Nephron (organoid): ENCODE results near the gene FUT7.

Experiments used
- H3K27ac Mint-ChIP-seq, 3 experiments: 2 replicates each; pipeline ENCODE4 v1.8.0; 2020; ENCODE audit warnings: mixed read lengths in 3 of 3, mild to moderate bottlenecking in 2 of 3, moderate library complexity in 1 of 3
- H3K27me3 Mint-ChIP-seq: 2 replicates; pipeline ENCODE4 v1.8.0; 2021; ENCODE audit warnings: low read depth, mild to moderate bottlenecking, moderate library complexity, mixed read lengths
- H3K36me3 Mint-ChIP-seq: 2 replicates; pipeline ENCODE4 v1.8.0; 2020; ENCODE audit warnings: low read depth, mixed read lengths
- H3K4me1 Mint-ChIP-seq: 2 replicates; pipeline ENCODE4 v1.8.0; 2020; ENCODE audit warnings: mixed read lengths
- H3K4me3 Mint-ChIP-seq, 3 experiments: 2 replicates each; pipeline ENCODE4 v1.8.0; 2020; ENCODE audit warnings: mild to moderate bottlenecking in 3 of 3, mixed read lengths in 3 of 3, moderate library complexity in 2 of 3
- H3K9me3 Mint-ChIP-seq: 2 replicates; pipeline ENCODE4 v1.8.0; 2020; ENCODE audit warnings: mixed read lengths
- CTCF ChIP-seq, 3 experiments: fragments of 200-600 bp; sonication (generic); IDR thresholded peaks; one replicate each; pipeline ENCODE4 v1.5.0; 2021; ENCODE audit warnings: antibody characterized with exemption in 3 of 3; ENCODE audit not compliant: unreplicated experiment in 3 of 3

FUT7 gene

GRCh38 chr9:136994180-136994887, 37.6 kb downstream of the FUT7 start:
- Mint-ChIP-seq H3K4me1 (peaks cover 5% of the 10 kb centered on the region), H3K4me3 (peak overlapping the region in 1 of 3 experiments; percentile 87), H3K9me3 (no peaks in the 10 kb centered on the region), H3K36me3 (no peaks in the 10 kb centered on the region), H3K27me3 (peaks cover under 1% of the 10 kb centered on the region), H3K27ac (no peak overlapping the region)
- TF ChIP-seq CTCF (IDR thresholded peaks at IDR 0.05; ENCODE audit: unreplicated experiment in 3 of 3) = no peak

- H3K36me3 Mint-ChIP-seq = no peaks in the 10 kb centered on the region
- TF ChIP-seq CTCF (IDR thresholded peaks at IDR 0.05; ENCODE audit: unreplicated experiment in 3 of 3) = no peak
- peaks cover 8% of the 10 kb centered on the region for H3K27me3 Mint-ChIP-seq
Measured at GRCh38 chr9:136992819-136993369, 39.0 kb downstream of the FUT7 start.

GRCh38 chr9:136991993-136992818, 39.7 kb downstream of the FUT7 start, which contains the start of gene PAXX:
Gene PAXX, plus strand, starts transcription at chr9:136992422. Its CDS starts 22 bp downstream, at chr9:136992444.
- H3K4me3 Mint-ChIP-seq = peak within 1 kb of the TSS; percentile 84 to 87 (median 87)
- no peaks in the 10 kb centered on the region for H3K36me3 Mint-ChIP-seq
- TF ChIP-seq CTCF (IDR thresholded peaks at IDR 0.05; ENCODE audit: unreplicated experiment in 3 of 3) = no peak
- H3K9me3 Mint-ChIP-seq = no peaks in the 10 kb centered on the region
- H3K27me3 Mint-ChIP-seq = peaks cover 8% of the 10 kb centered on the region
- peak within 1 kb of the TSS in 2 of 3 experiments; percentile 50 to 56 for H3K27ac Mint-ChIP-seq
- peaks cover 4% of the 10 kb centered on the region for H3K4me1 Mint-ChIP-seq

More at GRCh38 chr9:136992819-136993369, 39.0 kb downstream of the FUT7 start:
- H3K4me1 Mint-ChIP-seq = peaks cover 7% of the 10 kb centered on the region
- H3K4me3 Mint-ChIP-seq = peak overlapping the region; percentile 84 to 87 (median 87)
- H3K27ac Mint-ChIP-seq = peak overlapping the region in 1 of 3 experiments; percentile 30
- no peaks in the 10 kb centered on the region for H3K9me3 Mint-ChIP-seq

- Mint-ChIP-seq H3K36me3 (no peaks in the 10 kb centered on the region), H3K27me3 (peaks cover 8% of the 10 kb centered on the region), H3K9me3 (no peaks in the 10 kb centered on the region), H3K27ac (peak overlapping the region in 2 of 3 experiments; percentile 39 to 49), H3K4me1 (peaks cover 4% of the 10 kb centered on the region), H3K4me3 (peak overlapping the region; percentile 71 to 84 (median 72))
- TF ChIP-seq CTCF (IDR thresholded peaks at IDR 0.05; ENCODE audit: unreplicated experiment in 3 of 3) = no peak
Measured at GRCh38 chr9:136990242-136990911, 41.5 kb downstream of the FUT7 start.

GRCh38 chr9:136988872-136989271, 43.0 kb downstream of the FUT7 start:
- no peak overlapping the region for H3K27ac Mint-ChIP-seq
- H3K4me1 Mint-ChIP-seq = peaks cover 6% of the 10 kb centered on the region
- H3K27me3 Mint-ChIP-seq = peaks cover 10% of the 10 kb centered on the region
- H3K9me3 Mint-ChIP-seq = no peaks in the 10 kb centered on the region
- no peak for TF ChIP-seq CTCF (IDR thresholded peaks at IDR 0.05; ENCODE audit: unreplicated experiment in 3 of 3)
- no peak overlapping the region for H3K4me3 Mint-ChIP-seq
- H3K36me3 Mint-ChIP-seq = no peaks in the 10 kb centered on the region
